Nephron progenitor cell (in vitro differentiated cells): Measurements from ENCODE around the gene NUP42.

ENCODE experiments used
- DNase-seq: peaks from one replicate; pipeline ENCODE4 v3.0.0; 2021
- H3K27ac Mint-ChIP-seq: 2 replicates; pipeline ENCODE4 v1.8.0; 2021; ENCODE audit warnings: mild to moderate bottlenecking, moderate library complexity, mixed read lengths
- H3K27me3 Mint-ChIP-seq: 2 replicates; pipeline ENCODE4 v1.8.0; 2021; ENCODE audit warnings: mild to moderate bottlenecking, low read depth, mixed read lengths; ENCODE audit not compliant: poor library complexity
- H3K36me3 Mint-ChIP-seq: 2 replicates; pipeline ENCODE4 v1.8.0; 2021; ENCODE audit warnings: low read depth, mixed read lengths
- H3K4me1 Mint-ChIP-seq: 2 replicates; pipeline ENCODE4 v1.8.0; 2021; ENCODE audit warnings: mixed read lengths
- H3K4me3 Mint-ChIP-seq: 2 replicates; pipeline ENCODE4 v1.8.0; 2021; ENCODE audit warnings: mild to moderate bottlenecking, moderate library complexity, mixed read lengths
- H3K9me3 Mint-ChIP-seq: 2 replicates; pipeline ENCODE4 v1.8.0; 2021; ENCODE audit warnings: mild to moderate bottlenecking, moderate library complexity, mixed read lengths
- CTCF ChIP-seq: fragments of 200-600 bp; sonication (generic); IDR thresholded peaks from 2 replicates; pipeline ENCODE4 v1.5.0; 2021; ENCODE audit warnings: antibody characterized with exemption

NUP42 gene

GRCh38 chr7:23212841-23213240, 31.0 kb downstream of the NUP42 start:
- Mint-ChIP-seq H3K36me3 (no peaks in the 10 kb centered on the region), H3K9me3 (no peaks in the 10 kb centered on the region), H3K27me3 (peaks cover 10% of the 10 kb centered on the region), H3K4me3 (no peak overlapping the region), H3K4me1 (peaks cover 33% of the 10 kb centered on the region), H3K27ac (no peak overlapping the region)
- TF ChIP-seq CTCF = no peak
- no peak for DNase-seq

- peaks cover 33% of the 10 kb centered on the region for H3K4me1 Mint-ChIP-seq
- H3K9me3 Mint-ChIP-seq = no peaks in the 10 kb centered on the region
These were observed 31.9 kb downstream of the NUP42 start for GRCh38 chr7:23213755-23214154.

GRCh38 chr7:23214423-23214822, 32.6 kb downstream of the NUP42 start:
- Mint-ChIP-seq H3K27me3 (peaks cover 13% of the 10 kb centered on the region), H3K9me3 (no peaks in the 10 kb centered on the region)
- TF ChIP-seq CTCF = no peak

More at GRCh38 chr7:23213755-23214154, 31.9 kb downstream of the NUP42 start:
- H3K27ac Mint-ChIP-seq = no peak overlapping the region
- no peak for TF ChIP-seq CTCF
- no peak for DNase-seq
- H3K27me3 Mint-ChIP-seq = peaks cover 10% of the 10 kb centered on the region
- H3K36me3 Mint-ChIP-seq = no peaks in the 10 kb centered on the region
- no peak overlapping the region for H3K4me3 Mint-ChIP-seq

GRCh38 chr7:23214938-23215337, 33.1 kb downstream of the NUP42 start:
- H3K4me3 Mint-ChIP-seq = no peak overlapping the region

More at GRCh38 chr7:23214423-23214822, 32.6 kb downstream of the NUP42 start:
- Mint-ChIP-seq H3K36me3 (no peaks in the 10 kb centered on the region), H3K4me1 (peaks cover 33% of the 10 kb centered on the region), H3K4me3 (no peak overlapping the region), H3K27ac (no peak overlapping the region)
- no peak for DNase-seq

GRCh38 chr7:23216021-23216420, 34.2 kb downstream of the NUP42 start:
- H3K36me3 Mint-ChIP-seq = no peaks in the 10 kb centered on the region
- DNase-seq = no peak
- H3K27ac Mint-ChIP-seq = no peak overlapping the region
- no peak overlapping the region for H3K4me3 Mint-ChIP-seq
- no peak for TF ChIP-seq CTCF
- no peaks in the 10 kb centered on the region for H3K9me3 Mint-ChIP-seq
- peaks cover 29% of the 10 kb centered on the region for H3K4me1 Mint-ChIP-seq
- H3K27me3 Mint-ChIP-seq = peaks cover 9% of the 10 kb centered on the region

More at GRCh38 chr7:23214938-23215337, 33.1 kb downstream of the NUP42 start:
- no peaks in the 10 kb centered on the region for H3K9me3 Mint-ChIP-seq
- peaks cover 13% of the 10 kb centered on the region for H3K27me3 Mint-ChIP-seq
- H3K27ac Mint-ChIP-seq = no peak overlapping the region
- peaks cover 33% of the 10 kb centered on the region for H3K4me1 Mint-ChIP-seq
- DNase-seq = no peak
- no peak for TF ChIP-seq CTCF
- H3K36me3 Mint-ChIP-seq = no peaks in the 10 kb centered on the region

GRCh38 chr7:23218196-23218595, 36.3 kb downstream of the NUP42 start:
- H3K27ac Mint-ChIP-seq = no peak overlapping the region
- no peak for TF ChIP-seq CTCF
- H3K27me3 Mint-ChIP-seq = peaks cover 7% of the 10 kb centered on the region
- no peaks in the 10 kb centered on the region for H3K36me3 Mint-ChIP-seq
- H3K9me3 Mint-ChIP-seq = no peaks in the 10 kb centered on the region
- H3K4me1 Mint-ChIP-seq = peaks cover 21% of the 10 kb centered on the region
- no peak for DNase-seq
- H3K4me3 Mint-ChIP-seq = no peak overlapping the region
